PC-9 (cell line): ENCODE results near the gene PMEL. TPM values are rescaled to one million over a fixed set of nuclear protein-coding genes. Genes with fewer than 3 reads are reported as not detected.
A peak's percentile ranks its signal among the peaks of the same experiment; 100 is the strongest.

Experiments used
- Bru-seq: library from RNA; stranded (reverse); fragments of 400-500 nt; gene quantifications from one replicate; lab custom pipeline; 2021; lab: Mats Ljungman, UMichigan
- BruChase-seq, 2 experiments: library from RNA; stranded (reverse); fragments of 400-500 nt; gene quantifications; one replicate each; lab custom pipeline; 2021; lab: Mats Ljungman, UMichigan
- BruUV-seq: library from RNA; stranded (reverse); fragments of 400-500 nt; replicated peaks from 2 replicates; lab custom pipeline; 2021; lab: Mats Ljungman, UMichigan
- CTCF ChIA-PET: fragments of 300-600 bp; sonication (Branson Sonifier 250); formaldehyde crosslinking; loops from one replicate; lab custom pipeline; 2022; ENCODE audit warnings: antibody characterized with exemption; lab: Charles Lee
- POLR2A ChIA-PET: fragments of 300-600 bp; sonication (Branson Sonifier 250); formaldehyde crosslinking; loops from one replicate; lab custom pipeline; 2022; ENCODE audit warnings: antibody characterized with exemption; ENCODE audit not compliant: unreplicated experiment; lab: Charles Lee
- DNase-seq, 2 experiments: peaks; one replicate each; pipeline versions ENCODE4 v3.0.0 to v3.0.0-alpha.2; 2015 to 2022; ENCODE audit warnings: mixed read lengths in 1 of 2
- H2AFZ ChIP-seq: fragments of 200-600 bp; sonication (generic); 2 replicates; pipeline ENCODE4 v1.8.1; 2017; ENCODE audit warnings: antibody characterized with exemption
- H3F3A ChIP-seq: fragments of 200-600 bp; sonication (generic); 2 replicates; pipeline ENCODE4 v1.8.1; 2017; ENCODE audit warnings: antibody characterized with exemption, mild to moderate bottlenecking, low read depth; ENCODE audit not compliant: insufficient read depth
- H3K27ac ChIP-seq: fragments of 200-600 bp; sonication (generic); 2 replicates; pipeline ENCODE4 v1.6.1; 2016; ENCODE audit warnings: mixed run types
- H3K27me3 ChIP-seq: fragments of 200-600 bp; sonication (generic); 2 replicates; pipeline ENCODE4 v1.6.1; 2016; ENCODE audit warnings: low read depth, mixed run types; ENCODE audit not compliant: insufficient read depth
- H3K36me3 ChIP-seq: fragments of 200-600 bp; sonication (generic); 2 replicates; pipeline ENCODE4 v1.6.1; 2016; ENCODE audit warnings: low read depth, mixed run types
- H3K4me1 ChIP-seq: fragments of 200-600 bp; sonication (generic); replicated peaks from 2 replicates; pipeline ENCODE4 v1.6.1; 2016; ENCODE audit warnings: mixed run types; ENCODE audit not compliant: insufficient read depth
- H3K4me2 ChIP-seq: fragments of 200-600 bp; sonication (generic); 2 replicates; pipeline ENCODE4 v1.6.1; 2017; ENCODE audit warnings: mixed run types
- H3K4me3 ChIP-seq: fragments of 200-600 bp; sonication (generic); 2 replicates; pipeline ENCODE4 v1.6.1; 2016; ENCODE audit warnings: mixed run types
- H3K79me2 ChIP-seq: fragments of 200-600 bp; sonication (generic); 2 replicates; pipeline ENCODE4 v1.6.1; 2017; ENCODE audit warnings: low read depth, mixed run types
- H3K9me2 ChIP-seq: fragments of 200-600 bp; sonication (generic); 2 replicates; pipeline ENCODE4 v1.8.1; 2017; ENCODE audit warnings: mild to moderate bottlenecking; ENCODE audit not compliant: insufficient read depth
- H3K9me3 ChIP-seq: fragments of 200-600 bp; sonication (generic); 2 replicates; pipeline ENCODE4 v1.8.1; 2016; ENCODE audit warnings: low read depth; ENCODE audit not compliant: insufficient read depth
- H4K20me1 ChIP-seq: fragments of 200-600 bp; sonication (generic); 2 replicates; pipeline ENCODE4 v1.8.1; 2017; ENCODE audit not compliant: insufficient read depth
- CTCF ChIP-seq: fragments of 200-600 bp; sonication (generic); conservative IDR thresholded peaks from 2 replicates; pipeline ENCODE4 v1.6.1; 2017; ENCODE audit warnings: mixed run types, antibody characterized with exemption, mild to moderate bottlenecking, moderate library complexity
- EZH2 ChIP-seq: fragments of 200-600 bp; sonication (generic); IDR thresholded peaks from 2 replicates; pipeline ENCODE4 v1.8.0; 2017; ENCODE audit warnings: antibody characterized with exemption, low read depth
- intact Hi-C: fragments of 100-400 bp; cut with micrococcal nuclease; formaldehyde crosslinking; loops from one replicate; pipeline ENCODE4 v1.10.0; 2022; ENCODE audit not compliant: unreplicated experiment
- long read RNA-seq: library from polyadenylated mRNA; stranded (forward); transcript quantifications from one replicate; pipeline ENCODE4 v2.0.0, GENCODE V29; 2022
- total RNA-seq: library from RNA; stranded (reverse); gene quantifications from 2 replicates; pipeline ENCODE4 v1.2.3, GENCODE V29; 2021

Gene PMEL
- 8.7 and 12.6 TPM in 2 replicates for total RNA-seq
- Bru-seq, nascent RNA, result percentile 28 among the genes with signal in this experiment
- percentile 31 among the genes with signal in this experiment for BruChase-seq, experiment 1, labeled RNA remaining after a 2-hour chase
- percentile 38 among the genes with signal in this experiment for BruChase-seq, experiment 2, labeled RNA remaining after a 6-hour chase
- long read RNA-seq, transcript PMEL-206 (11 exons, 2,757 nt), result major isoform, 10 of 37 reads
- long read RNA-seq, partial matches to known transcripts, result 5 of 37 reads
- long read RNA-seq, other reads (novel, unspliced or antisense), result 18 of 37 reads

- ChIA-PET CTCF (interaction anchor here (0.5 kb wide), 1 partner anchor 135 kb away, joined by 7 read pairs; no protein-coding TSS in a partner anchor), POLR2A (interaction anchor here (0.5 to 0.7 kb wide), 2 partner anchors 103 to 116 kb away, joined by 3 to 8 read pairs; no protein-coding TSS in a partner anchor)
- TSS peak; percentile 85 for BruUV-seq
- H4K20me1 ChIP-seq, result no peaks in the 10 kb centered on the region
- TF ChIP-seq EZH2 (no peak), CTCF (no peak)
- H3K27me3 ChIP-seq, result no peaks in the 10 kb centered on the region
- H3K9me3 ChIP-seq, result no peaks in the 10 kb centered on the region
- peak within 1 kb of the TSS; percentile 90 for H3K4me3 ChIP-seq
- peak within 1 kb of the TSS; percentile 49 for H3K27ac ChIP-seq
- H3K79me2 ChIP-seq, result peaks cover 21% of the 10 kb centered on the region
- no peaks in the 10 kb centered on the region for H3K9me2 ChIP-seq
- H2AFZ ChIP-seq, result peak within 1 kb of the TSS; percentile 97
- H3F3A ChIP-seq, result peaks cover 7% of the 10 kb centered on the region; the same call in 1 of the 2 replicates
- H3K4me2 ChIP-seq, result peak within 1 kb of the TSS; percentile 95
- H3K4me1 ChIP-seq, result peaks cover 22% of the 10 kb centered on the region
- intact Hi-C loops, result no loop called here
- DNase-seq, result no peak
- peaks cover 10% of the 10 kb centered on the region; the same call in 1 of the 2 replicates for H3K36me3 ChIP-seq
Measured at GRCh38 chr12:55965941-55966407, at the start of gene PMEL. Gene PMEL (minus strand): TSS chr12:55966042. CDS start chr12:55966011, 31 bp downstream.

GRCh38 chr12:56014205-56014604, 48.4 kb upstream of the PMEL start:
- Histone ChIP-seq H3K4me1 (peaks cover 10% of the 10 kb centered on the region), H3K79me2 (no peaks in the 10 kb centered on the region), H3K4me3 (no peak overlapping the region), H3K9me3 (no peaks in the 10 kb centered on the region), H3K36me3 (no peaks in the 10 kb centered on the region), H3K27me3 (no peaks in the 10 kb centered on the region), H3K27ac (no peak overlapping the region), H2AFZ (no peak overlapping the region), H3K4me2 (no peak overlapping the region), H3K9me2 (no peaks in the 10 kb centered on the region; the same call in 1 of the 2 replicates), H4K20me1 (no peaks in the 10 kb centered on the region), H3F3A (no peaks in the 10 kb centered on the region)
- POLR2A ChIA-PET, result interaction anchor here (0.5 to 0.6 kb wide), 3 partner anchors 15 to 476 kb away, joined by 5 to 13 read pairs (median 5); no protein-coding TSS in a partner anchor
- TF ChIP-seq CTCF, result no peak
- TF ChIP-seq EZH2, result no peak
- peak in 1 of 2 experiments; percentile 15 for DNase-seq
- intact Hi-C loops, result no loop called here
- no TSS peak for BruUV-seq
- CTCF ChIA-PET, result interaction anchor here (0.6 kb wide), 2 partner anchors 18 to 61 kb away, joined by 3 read pairs; no protein-coding TSS in a partner anchor

GRCh38 chr12:56013482-56013881, 47.6 kb upstream of the PMEL start:
- Histone ChIP-seq H3K36me3 (no peaks in the 10 kb centered on the region), H3K27me3 (no peaks in the 10 kb centered on the region), H3K9me2 (no peaks in the 10 kb centered on the region; the same call in 1 of the 2 replicates), H3F3A (no peaks in the 10 kb centered on the region), H3K9me3 (no peaks in the 10 kb centered on the region), H2AFZ (no peak overlapping the region), H3K4me2 (no peak overlapping the region), H3K4me3 (no peak overlapping the region), H3K79me2 (no peaks in the 10 kb centered on the region), H3K27ac (no peak overlapping the region), H4K20me1 (no peaks in the 10 kb centered on the region), H3K4me1 (peaks cover 10% of the 10 kb centered on the region)
- no TSS peak for BruUV-seq
- DNase-seq, result no peak
- no peak for TF ChIP-seq EZH2
- no peak for TF ChIP-seq CTCF
- intact Hi-C loops, result no loop called here
- ChIA-PET POLR2A (no interaction called here), CTCF (no interaction called here)
